ENCODE data around the gene BARD1.
"Not testable (repeated sequence)": the region's sequence is repeated elsewhere in the genome, so short reads cannot be mapped to it uniquely, and the experiment has no call there.

DNA sequence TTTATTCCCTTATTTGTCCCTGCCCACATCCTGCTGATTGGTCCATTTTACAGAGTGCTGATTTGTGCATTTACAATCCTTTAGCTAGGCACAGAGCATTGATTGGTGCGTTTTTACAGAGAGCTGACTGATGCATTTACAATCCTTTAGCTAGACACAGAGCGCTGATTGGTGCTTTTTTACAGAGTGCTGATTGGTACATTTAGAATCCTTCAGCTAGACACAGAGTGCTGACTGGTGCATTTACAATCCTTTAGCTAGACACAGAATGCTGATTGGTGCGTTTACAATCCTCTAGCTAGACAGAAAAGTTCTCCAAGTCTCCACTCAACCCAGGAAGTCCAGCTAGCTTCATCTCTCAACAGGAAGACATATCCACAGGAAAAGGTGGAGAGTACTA, 91.6 kb downstream of the BARD1 start:
- TF ChIP-seq, protein P1, sequence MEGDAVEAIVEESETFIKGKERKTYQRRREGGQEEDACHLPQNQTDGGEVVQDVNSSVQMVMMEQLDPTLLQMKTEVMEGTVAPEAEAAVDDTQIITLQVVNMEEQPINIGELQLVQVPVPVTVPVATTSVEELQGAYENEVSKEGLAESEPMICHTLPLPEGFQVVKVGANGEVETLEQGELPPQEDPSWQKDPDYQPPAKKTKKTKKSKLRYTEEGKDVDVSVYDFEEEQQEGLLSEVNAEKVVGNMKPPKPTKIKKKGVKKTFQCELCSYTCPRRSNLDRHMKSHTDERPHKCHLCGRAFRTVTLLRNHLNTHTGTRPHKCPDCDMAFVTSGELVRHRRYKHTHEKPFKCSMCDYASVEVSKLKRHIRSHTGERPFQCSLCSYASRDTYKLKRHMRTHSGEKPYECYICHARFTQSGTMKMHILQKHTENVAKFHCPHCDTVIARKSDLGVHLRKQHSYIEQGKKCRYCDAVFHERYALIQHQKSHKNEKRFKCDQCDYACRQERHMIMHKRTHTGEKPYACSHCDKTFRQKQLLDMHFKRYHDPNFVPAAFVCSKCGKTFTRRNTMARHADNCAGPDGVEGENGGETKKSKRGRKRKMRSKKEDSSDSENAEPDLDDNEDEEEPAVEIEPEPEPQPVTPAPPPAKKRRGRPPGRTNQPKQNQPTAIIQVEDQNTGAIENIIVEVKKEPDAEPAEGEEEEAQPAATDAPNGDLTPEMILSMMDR (conservative IDR thresholded peaks at IDR 0.05 in 1 of 2, IDR thresholded peaks at IDR 0.05 in 1 of 2; ENCODE audit: extremely low read depth in 1 of 2, insufficient read depth in 1 of 2, low read depth in 1 of 2, low read length in 2 of 2), result not testable (repeated sequence)
- not testable (repeated sequence) for TF ChIP-seq EZH2 (IDR thresholded peaks at IDR 0.05; ENCODE audit: borderline replicate concordance, low read length)
